CD14-positive monocyte (primary cell): ENCODE data around the gene PTTG1. TPM values are rescaled to one million over a fixed set of nuclear protein-coding genes. Genes with fewer than 3 reads are reported as not detected.

Experiments
- DNase-seq, 3 donors: peaks; one replicate each; pipeline ENCODE4 v3.0.0-alpha.2; 2011 to 2022
- H2AFZ ChIP-seq: 2 replicates; pipeline ENCODE4 v1.6.0; 2012; ENCODE audit warnings: mild to moderate bottlenecking, low read depth, low read length, inconsistent platforms; ENCODE audit not compliant: insufficient read depth, poor library complexity, severe bottlenecking
- H3K27ac ChIP-seq, 2 donors: 1 replicate in 1 of 2; 2 replicates in 1 of 2; pipeline ENCODE4 v1.5.1; 2012 to 2013; ENCODE audit warnings: low read length in 2 of 2, control low read depth in 1 of 2, inconsistent platforms in 1 of 2, low read depth in 1 of 2, mild to moderate bottlenecking in 1 of 2
- H3K27me3 ChIP-seq, 2 donors: one replicate each; pipeline versions ENCODE4 v1.6.0 to v1.6.1; 2011 to 2013; ENCODE audit warnings: low read length in 2 of 2; ENCODE audit not compliant: control insufficient read depth in 2 of 2, insufficient read depth in 2 of 2
- H3K36me3 ChIP-seq, 2 donors: replicated peaks in 1 of 2; 1 replicate in 1 of 2; 2 replicates in 1 of 2; pipeline versions ENCODE4 v1.5.1 to v1.6.1; 2012 to 2013; ENCODE audit warnings: low read length in 2 of 2, control low read depth in 1 of 2, inconsistent platforms in 1 of 2, mild to moderate bottlenecking in 1 of 2; ENCODE audit not compliant: insufficient read depth in 2 of 2, control insufficient read depth in 1 of 2
- H3K4me1 ChIP-seq, 2 donors: 1 replicate in 1 of 2; 2 replicates in 1 of 2; pipeline versions ENCODE4 v1.5.1 to v1.6.1; 2012 to 2013; ENCODE audit warnings: low read length in 2 of 2, control low read depth in 1 of 2, inconsistent platforms in 1 of 2, mild to moderate bottlenecking in 1 of 2, moderate library complexity in 1 of 2; ENCODE audit not compliant: insufficient read depth in 2 of 2, control insufficient read depth in 1 of 2
- H3K4me2 ChIP-seq: replicated peaks from 2 replicates; pipeline ENCODE3; 2012; ENCODE audit warnings: low read length, moderate library complexity, mild to moderate bottlenecking; ENCODE audit not compliant: poor library complexity, severe bottlenecking; ENCODE audit errors: extremely low read depth
- H3K4me3 ChIP-seq, 3 experiments: fragments of 200-600 bp in 1 of 3; sonication (generic) in 1 of 3; replicated peaks in 1 of 3; 1 replicate in 2 of 3; 2 replicates in 1 of 3; pipeline ENCODE4 v1.5.1; 2011 to 2013; ENCODE audit warnings: low read length in 3 of 3, mild to moderate bottlenecking in 3 of 3, control low read depth in 2 of 3, low read depth in 2 of 3, inconsistent platforms in 1 of 3, moderate library complexity in 1 of 3
- H3K79me2 ChIP-seq: 2 replicates; pipeline ENCODE4 v1.6.0; 2012; ENCODE audit warnings: mild to moderate bottlenecking, control low read depth, inconsistent platforms, low read length, moderate library complexity; ENCODE audit not compliant: insufficient read depth
- H3K9ac ChIP-seq: 2 replicates; pipeline ENCODE4 v1.6.0; 2017; ENCODE audit warnings: low read length, mild to moderate bottlenecking; ENCODE audit not compliant: insufficient read depth, poor library complexity, severe bottlenecking
- H3K9me3 ChIP-seq, 2 donors: replicated peaks in 1 of 2; 1 replicate in 1 of 2; 2 replicates in 1 of 2; pipeline versions ENCODE4 v1.5.1 to v1.6.1; 2012 to 2013; ENCODE audit warnings: low read length in 2 of 2, control low read depth in 1 of 2; ENCODE audit not compliant: control insufficient read depth in 1 of 2, insufficient read depth in 1 of 2
- H4K20me1 ChIP-seq: 2 replicates; pipeline ENCODE4 v1.6.0; 2012; ENCODE audit warnings: mild to moderate bottlenecking, low read length, control low read depth, moderate library complexity; ENCODE audit not compliant: insufficient read depth
- H3K27ac Mint-ChIP-seq, 7 donors: one replicate each; pipeline ENCODE4 v1.8.0; 2020; ENCODE audit warnings: mild to moderate bottlenecking in 7 of 7, mixed read lengths in 7 of 7, moderate library complexity in 6 of 7, inconsistent platforms in 2 of 7
- H3K27me3 Mint-ChIP-seq, 3 donors: one replicate each; pipeline ENCODE4 v1.8.0; 2021 to 2022; ENCODE audit warnings: low read depth in 3 of 3, mild to moderate bottlenecking in 3 of 3, mixed read lengths in 3 of 3, moderate library complexity in 3 of 3, inconsistent platforms in 1 of 3
- H3K36me3 Mint-ChIP-seq, 2 donors: one replicate each; pipeline ENCODE4 v1.8.0; 2020; ENCODE audit warnings: mixed read lengths in 2 of 2, inconsistent platforms in 1 of 2, mild to moderate bottlenecking in 1 of 2
- H3K4me1 Mint-ChIP-seq: one replicate; pipeline ENCODE4 v1.8.0; 2020; ENCODE audit warnings: mild to moderate bottlenecking, mixed read lengths
- H3K4me3 Mint-ChIP-seq, 2 donors: one replicate each; pipeline ENCODE4 v1.8.0; 2020; ENCODE audit warnings: mild to moderate bottlenecking in 2 of 2, mixed read lengths in 2 of 2, moderate library complexity in 1 of 2
- H3K9me3 Mint-ChIP-seq, 7 donors: one replicate each; pipeline ENCODE4 v1.8.0; 2020 to 2022; ENCODE audit warnings: mixed read lengths in 7 of 7, mild to moderate bottlenecking in 6 of 7, moderate library complexity in 6 of 7, inconsistent platforms in 2 of 7
- CTCF ChIP-seq: fragments of 200-600 bp; IDR thresholded peaks from one replicate; pipeline ENCODE4 v1.8.0; 2022; ENCODE audit warnings: antibody characterized with exemption, mild to moderate bottlenecking
- WGBS: methylation state at CpG from one replicate; pipeline ENCODE4 v1.1.5; 2013; ENCODE audit warnings: missing lambda C conversion rate; ENCODE audit not compliant: insufficient coverage; 5-methylcytosine and 5-hydroxymethylcytosine counted together
- intact Hi-C, 2 donors: fragments of 100-400 bp; cut with micrococcal nuclease; formaldehyde crosslinking; loops; one replicate each; pipeline versions ENCODE4 v1.15.0 to v1.15.1; 2023
- polyA plus RNA-seq, 3 donors: library from polyadenylated mRNA; depleted of rRNA in 1 of 3; unstranded in 2 of 3; stranded (reverse) in 1 of 3; fragments of 300-500 nt in 2 of 3; fragments of >200 nt in 1 of 3; fragmentation: Illumina TruSeq in 2 of 3; gene quantifications; 1 replicate in 2 of 3; 2 replicates in 1 of 3; pipeline ENCODE4 v1.2.3, GENCODE V29; 2012 to 2021

The PTTG1 gene
- polyA plus RNA-seq, 3 donors: 2.5 to 3.6 (median 3.3) TPM

- peaks cover 75% of the 10 kb centered on the region for H3K79me2 ChIP-seq
- H3K4me1 ChIP-seq: peaks cover 33 to 57% of the 10 kb centered on the region in 2 donors
- DNase-seq: peak; percentile 90 to 96 (median 95)
- H3K27ac Mint-ChIP-seq: peak within 1 kb of the TSS; percentile 94 to 100 (median 99)
- H3K4me1 Mint-ChIP-seq: peaks cover 50% of the 10 kb centered on the region
- H2AFZ ChIP-seq: peak within 1 kb of the TSS; percentile 74
- H3K4me2 ChIP-seq: peak within 1 kb of the TSS; percentile 90
- WGBS: under 1% methylated on average over 39 of the region's 48 CpGs
- intact Hi-C loops: loop anchor here in 1 of 2 donors (5.0 kb wide), 1 partner anchor 302 kb away; the partner anchor contains the start of gene PWWP2A
- H3K9me3 ChIP-seq: no peaks in the 10 kb centered on the region
- no peaks in the 10 kb centered on the region for H3K9me3 Mint-ChIP-seq
- no peaks in the 10 kb centered on the region for H3K27me3 ChIP-seq
- H3K27ac ChIP-seq: peak within 1 kb of the TSS; percentile 88 to 98
- H3K4me3 ChIP-seq: peak within 1 kb of the TSS; percentile 62 to 98 (median 96)
- peak within 1 kb of the TSS; percentile 95 to 99 for H3K4me3 Mint-ChIP-seq
- peaks cover 24% of the 10 kb centered on the region for H4K20me1 ChIP-seq
- peak within 1 kb of the TSS; percentile 93 for H3K9ac ChIP-seq
- H3K36me3 Mint-ChIP-seq: peaks cover 17 to 26% of the 10 kb centered on the region in 2 donors
- no peak for TF ChIP-seq CTCF
- peaks cover 15 to 24% of the 10 kb centered on the region in 2 donors for H3K36me3 ChIP-seq
- H3K27me3 Mint-ChIP-seq: no peaks in the 10 kb centered on the region
Measured at GRCh38 chr5:160418561-160419457, 2.8 kb upstream of the PTTG1 start, which contains the start of gene SLU7. Gene SLU7, minus strand, starts transcription at chr5:160419081. Its CDS starts 3,787 bp downstream, at chr5:160415294.

GRCh38 chr5:160419458-160420330 lies 2.0 kb upstream of the PTTG1 start:
- H3K4me3 ChIP-seq: peak overlapping the region; percentile 62 to 98 (median 96)
- 95% methylated on average over 4 of the region's 11 CpGs for WGBS
- no peak for DNase-seq
- TF ChIP-seq CTCF: no peak
- H3K79me2 ChIP-seq: peaks cover 83% of the 10 kb centered on the region
- H3K27ac Mint-ChIP-seq: peak overlapping the region; percentile 94 to 100 (median 99)
- H3K36me3 ChIP-seq: peaks cover 6 to 15% of the 10 kb centered on the region in 2 donors
- peaks cover 59% of the 10 kb centered on the region for H3K4me1 Mint-ChIP-seq
- peak overlapping the region; percentile 74 for H2AFZ ChIP-seq
- peaks cover 34 to 63% of the 10 kb centered on the region in 2 donors for H3K4me1 ChIP-seq
- no peaks in the 10 kb centered on the region for H3K27me3 ChIP-seq
- peak overlapping the region; percentile 93 for H3K9ac ChIP-seq
- no peaks in the 10 kb centered on the region for H3K9me3 ChIP-seq
- peaks cover 11 to 21% of the 10 kb centered on the region in 2 donors for H3K36me3 Mint-ChIP-seq
- H4K20me1 ChIP-seq: peaks cover 24% of the 10 kb centered on the region
- peak overlapping the region; percentile 90 for H3K4me2 ChIP-seq
- H3K27ac ChIP-seq: peak overlapping the region; percentile 88 to 98
- intact Hi-C loops: loop anchor here in 1 of 2 donors (5.0 kb wide), 1 partner anchor 302 kb away; the partner anchor contains the start of gene PWWP2A
- H3K4me3 Mint-ChIP-seq: peak overlapping the region; percentile 95 to 99
- H3K9me3 Mint-ChIP-seq: no peaks in the 10 kb centered on the region
- H3K27me3 Mint-ChIP-seq: no peaks in the 10 kb centered on the region
